ENCODE measurements around the gene BNC2.

BNC2 gene

GRCh38 chr9:16687678-16688369 is 182.6 kb downstream of the BNC2 start:
- CTCF ChIA-PET = no interaction called here
- no peak for TF ChIP-seq TARDBP (IDR thresholded peaks at IDR 0.05)
- TF ChIP-seq ZNF384 (IDR thresholded peaks at IDR 0.05) = no peak
- no peak for TF ChIP-seq ELF4 (IDR thresholded peaks at IDR 0.05)
- no peak for TF ChIP-seq NFRKB (IDR thresholded peaks at IDR 0.05)
- TF ChIP-seq CTBP1 (IDR thresholded peaks at IDR 0.05; ENCODE audit: borderline replicate concordance) = no peak
- TF ChIP-seq FOXK2 (IDR thresholded peaks at IDR 0.05) = no peak
- no peak for TF ChIP-seq BHLHE40 (IDR thresholded peaks at IDR 0.05; ENCODE audit: borderline replicate concordance)
- no peak for TF ChIP-seq PKNOX1 (IDR thresholded peaks at IDR 0.05)
- TF ChIP-seq FOXM1 (IDR thresholded peaks at IDR 0.05; ENCODE audit: borderline replicate concordance) = no peak
- no peak for TF ChIP-seq L3MBTL2 (conservative IDR thresholded peaks at IDR 0.05)
- no peak for TF ChIP-seq SP1 (IDR thresholded peaks at IDR 0.05)
- no peak for TF ChIP-seq HDGF (IDR thresholded peaks at IDR 0.05; ENCODE audit: borderline replicate concordance)
- no peak for TF ChIP-seq ARNT (IDR thresholded peaks at IDR 0.05)
- no peak for TF ChIP-seq LEF1 (IDR thresholded peaks at IDR 0.05; ENCODE audit: borderline replicate concordance)
- TF ChIP-seq SUZ12 (IDR thresholded peaks at IDR 0.05) = no peak
- no peak for TF ChIP-seq FOXA1 (IDR thresholded peaks at IDR 0.05)
- POLR2A ChIA-PET = no interaction called here
- DNase-seq (ENCODE audit: extremely low spot score) = no peak

- POLR2A ChIA-PET = no interaction called here
- CTCF ChIA-PET = no interaction called here
- DNase-seq (ENCODE audit: extremely low spot score) = no peak
- TF ChIP-seq ELF4 (IDR thresholded peaks at IDR 0.05) = no peak
- no peak for TF ChIP-seq ZNF384 (IDR thresholded peaks at IDR 0.05)
- no peak for TF ChIP-seq TARDBP (IDR thresholded peaks at IDR 0.05)
- no peak for TF ChIP-seq FOXK2 (IDR thresholded peaks at IDR 0.05)
- no peak for TF ChIP-seq BHLHE40 (IDR thresholded peaks at IDR 0.05; ENCODE audit: borderline replicate concordance)
- no peak for TF ChIP-seq SP1 (IDR thresholded peaks at IDR 0.05)
- TF ChIP-seq SUZ12 (IDR thresholded peaks at IDR 0.05) = no peak
These were observed 187.1 kb downstream of the BNC2 start for GRCh38 chr9:16683326-16683725.

GRCh38 chr9:16682273-16682672 is 188.2 kb downstream of the BNC2 start:
- no peak for TF ChIP-seq PKNOX1 (IDR thresholded peaks at IDR 0.05)
- TF ChIP-seq HDGF (IDR thresholded peaks at IDR 0.05; ENCODE audit: borderline replicate concordance) = no peak
- TF ChIP-seq FOXK2 (IDR thresholded peaks at IDR 0.05) = no peak
- TF ChIP-seq LEF1 (IDR thresholded peaks at IDR 0.05; ENCODE audit: borderline replicate concordance) = no peak
- no peak for TF ChIP-seq FOXM1 (IDR thresholded peaks at IDR 0.05; ENCODE audit: borderline replicate concordance)
- no peak for TF ChIP-seq TARDBP (IDR thresholded peaks at IDR 0.05)
- no peak for TF ChIP-seq SP1 (IDR thresholded peaks at IDR 0.05)
- no peak for TF ChIP-seq FOXA1 (IDR thresholded peaks at IDR 0.05)
- TF ChIP-seq SUZ12 (IDR thresholded peaks at IDR 0.05) = no peak
- no peak for TF ChIP-seq NFRKB (IDR thresholded peaks at IDR 0.05)
- TF ChIP-seq L3MBTL2 (conservative IDR thresholded peaks at IDR 0.05) = no peak
- no peak for TF ChIP-seq ARNT (IDR thresholded peaks at IDR 0.05)
- no peak for TF ChIP-seq CTBP1 (IDR thresholded peaks at IDR 0.05; ENCODE audit: borderline replicate concordance)
- TF ChIP-seq ELF4 (IDR thresholded peaks at IDR 0.05) = no peak
- TF ChIP-seq BHLHE40 (IDR thresholded peaks at IDR 0.05; ENCODE audit: borderline replicate concordance) = no peak
- no peak for TF ChIP-seq ZNF384 (IDR thresholded peaks at IDR 0.05)
- POLR2A ChIA-PET = no interaction called here
- DNase-seq (ENCODE audit: extremely low spot score) = no peak
- CTCF ChIA-PET = no interaction called here

GRCh38 chr9:16681652-16681987 is 188.8 kb downstream of the BNC2 start:
- ChIA-PET CTCF (no interaction called here), POLR2A (no interaction called here)
- DNase-seq (ENCODE audit: extremely low spot score) = no peak
- TF ChIP-seq FOXK2 (IDR thresholded peaks at IDR 0.05) (no peak), L3MBTL2 (conservative IDR thresholded peaks at IDR 0.05) (no peak)

GRCh38 chr9:16680975-16681651 is 189.4 kb downstream of the BNC2 start:
- ChIA-PET POLR2A (no interaction called here), CTCF (no interaction called here)
- no peak for TF ChIP-seq FOXA1 (IDR thresholded peaks at IDR 0.05)
- TF ChIP-seq L3MBTL2 (conservative IDR thresholded peaks at IDR 0.05) = no peak
- TF ChIP-seq ZNF384 (IDR thresholded peaks at IDR 0.05) = no peak
- no peak for TF ChIP-seq ARNT (IDR thresholded peaks at IDR 0.05)
- no peak for TF ChIP-seq PKNOX1 (IDR thresholded peaks at IDR 0.05)
- no peak for TF ChIP-seq FOXK2 (IDR thresholded peaks at IDR 0.05)
- no peak for TF ChIP-seq HDGF (IDR thresholded peaks at IDR 0.05; ENCODE audit: borderline replicate concordance)
- no peak for TF ChIP-seq SP1 (IDR thresholded peaks at IDR 0.05)
- no peak for TF ChIP-seq NFRKB (IDR thresholded peaks at IDR 0.05)
- no peak for TF ChIP-seq ELF4 (IDR thresholded peaks at IDR 0.05)
- no peak for TF ChIP-seq CTBP1 (IDR thresholded peaks at IDR 0.05; ENCODE audit: borderline replicate concordance)
- no peak for TF ChIP-seq BHLHE40 (IDR thresholded peaks at IDR 0.05; ENCODE audit: borderline replicate concordance)
- TF ChIP-seq FOXM1 (IDR thresholded peaks at IDR 0.05; ENCODE audit: borderline replicate concordance) = no peak
- DNase-seq (ENCODE audit: extremely low spot score) = no peak

GRCh38 chr9:16680541-16680940 is 189.9 kb downstream of the BNC2 start:
- TF ChIP-seq ZNF384 (IDR thresholded peaks at IDR 0.05) = no peak
- no peak for TF ChIP-seq BHLHE40 (IDR thresholded peaks at IDR 0.05; ENCODE audit: borderline replicate concordance)
- no peak for TF ChIP-seq ARNT (IDR thresholded peaks at IDR 0.05)
- TF ChIP-seq TARDBP (IDR thresholded peaks at IDR 0.05) = no peak
- TF ChIP-seq SUZ12 (IDR thresholded peaks at IDR 0.05) = no peak
- no peak for TF ChIP-seq LEF1 (IDR thresholded peaks at IDR 0.05; ENCODE audit: borderline replicate concordance)
- TF ChIP-seq CTBP1 (IDR thresholded peaks at IDR 0.05; ENCODE audit: borderline replicate concordance) = no peak
- no peak for TF ChIP-seq HDGF (IDR thresholded peaks at IDR 0.05; ENCODE audit: borderline replicate concordance)
- no peak for TF ChIP-seq FOXM1 (IDR thresholded peaks at IDR 0.05; ENCODE audit: borderline replicate concordance)
- no peak for TF ChIP-seq NFRKB (IDR thresholded peaks at IDR 0.05)
- no peak for TF ChIP-seq PKNOX1 (IDR thresholded peaks at IDR 0.05)
- TF ChIP-seq FOXA1 (IDR thresholded peaks at IDR 0.05) = no peak
- no peak for TF ChIP-seq FOXK2 (IDR thresholded peaks at IDR 0.05)
- no peak for TF ChIP-seq SP1 (IDR thresholded peaks at IDR 0.05)
- no peak for TF ChIP-seq L3MBTL2 (conservative IDR thresholded peaks at IDR 0.05)
- TF ChIP-seq ELF4 (IDR thresholded peaks at IDR 0.05) = no peak
- ChIA-PET CTCF (interaction anchor here (0.8 kb wide), 1 partner anchor 40 kb away, joined by 4 read pairs; no protein-coding TSS in a partner anchor), POLR2A (no interaction called here)
- no peak for DNase-seq (ENCODE audit: extremely low spot score)
